Measurements from ENCODE around the gene IGSF21.

IGSF21 gene

GRCh38 chr1:18315449-18315848 is 207.9 kb downstream of the IGSF21 start:
- H3K27ac ChIP-seq, result no peak overlapping the region
- TF ChIP-seq ZFX (IDR thresholded peaks at IDR 0.05) (no peak), CTCF (conservative IDR thresholded peaks at IDR 0.05) (no peak)

- TF ChIP-seq CTCF (conservative IDR thresholded peaks at IDR 0.05) (no peak), ZFX (IDR thresholded peaks at IDR 0.05) (no peak)
- no peak overlapping the region for H3K27ac ChIP-seq
Measured at GRCh38 chr1:18316764-18317163, 209.2 kb downstream of the IGSF21 start.

- no peak for TF ChIP-seq CTCF (conservative IDR thresholded peaks at IDR 0.05)
- TF ChIP-seq ZFX (IDR thresholded peaks at IDR 0.05), result no peak
- H3K27ac ChIP-seq, result no peak overlapping the region
Measured at GRCh38 chr1:18319099-18319498, 211.5 kb downstream of the IGSF21 start.

- TF ChIP-seq CTCF (conservative IDR thresholded peaks at IDR 0.05), result no peak
- no peak for TF ChIP-seq ZFX (IDR thresholded peaks at IDR 0.05)
- H3K27ac ChIP-seq, result peak overlapping the region; percentile 50
Measured at GRCh38 chr1:18320051-18320450, 212.5 kb downstream of the IGSF21 start.

- no peak overlapping the region for H3K27ac ChIP-seq
- TF ChIP-seq ZFX (IDR thresholded peaks at IDR 0.05), result no peak
- TF ChIP-seq CTCF (conservative IDR thresholded peaks at IDR 0.05), result peak; percentile 23; the same call in 1 of the 2 replicates
Measured at GRCh38 chr1:18322368-18323032, 214.9 kb downstream of the IGSF21 start.

GRCh38 chr1:18323259-18323658 is 215.7 kb downstream of the IGSF21 start:
- H3K27ac ChIP-seq, result no peak overlapping the region
- TF ChIP-seq ZFX (IDR thresholded peaks at IDR 0.05) (no peak), CTCF (conservative IDR thresholded peaks at IDR 0.05) (no peak)

- H3K27ac ChIP-seq, result no peak overlapping the region
- TF ChIP-seq ZFX (IDR thresholded peaks at IDR 0.05), result no peak
- peak; percentile 28 for TF ChIP-seq CTCF (conservative IDR thresholded peaks at IDR 0.05)
Measured at GRCh38 chr1:18324246-18324645, 216.6 kb downstream of the IGSF21 start.
